ENCODE data around the gene CHTF18. TPM values are rescaled to one million over a fixed set of nuclear protein-coding genes. Genes with fewer than 3 reads are reported as not detected.

Gene CHTF18
- total and polyA plus RNA-seq, 8 donors: 5.4 to 61.6 (median 8.0) TPM

DNA sequence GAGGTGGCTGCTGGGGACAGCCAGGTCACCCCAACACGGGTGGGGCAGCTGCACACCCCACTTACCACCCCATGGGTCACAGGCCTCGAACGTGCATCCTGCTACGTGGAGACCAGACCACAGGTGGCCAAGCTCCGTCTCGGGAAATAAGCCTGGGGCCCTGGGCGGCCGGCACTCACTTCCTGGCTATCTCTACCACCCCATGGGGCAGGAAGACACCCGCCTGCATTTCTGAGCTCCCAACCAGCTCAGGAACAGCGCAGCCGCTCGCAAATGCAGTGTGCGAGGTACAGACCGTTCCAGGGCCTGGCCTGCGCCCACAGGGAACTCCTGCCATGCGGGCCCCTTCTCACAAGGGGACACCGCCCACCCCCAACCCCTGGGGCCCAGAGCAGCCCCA lies 17.1 kb downstream of the CHTF18 start:
- H3K9me3 ChIP-seq: no peaks in the 10 kb centered on the region
- DNase-seq (peak in 1 of 6 donors; percentile 18), FAIRE-seq (no peak), ATAC-seq (no peak)
- H3K27ac ChIP-seq: no peak overlapping the region
- no peak overlapping the region for H3K4me3 ChIP-seq
- TF ChIP-seq, protein P1, sequence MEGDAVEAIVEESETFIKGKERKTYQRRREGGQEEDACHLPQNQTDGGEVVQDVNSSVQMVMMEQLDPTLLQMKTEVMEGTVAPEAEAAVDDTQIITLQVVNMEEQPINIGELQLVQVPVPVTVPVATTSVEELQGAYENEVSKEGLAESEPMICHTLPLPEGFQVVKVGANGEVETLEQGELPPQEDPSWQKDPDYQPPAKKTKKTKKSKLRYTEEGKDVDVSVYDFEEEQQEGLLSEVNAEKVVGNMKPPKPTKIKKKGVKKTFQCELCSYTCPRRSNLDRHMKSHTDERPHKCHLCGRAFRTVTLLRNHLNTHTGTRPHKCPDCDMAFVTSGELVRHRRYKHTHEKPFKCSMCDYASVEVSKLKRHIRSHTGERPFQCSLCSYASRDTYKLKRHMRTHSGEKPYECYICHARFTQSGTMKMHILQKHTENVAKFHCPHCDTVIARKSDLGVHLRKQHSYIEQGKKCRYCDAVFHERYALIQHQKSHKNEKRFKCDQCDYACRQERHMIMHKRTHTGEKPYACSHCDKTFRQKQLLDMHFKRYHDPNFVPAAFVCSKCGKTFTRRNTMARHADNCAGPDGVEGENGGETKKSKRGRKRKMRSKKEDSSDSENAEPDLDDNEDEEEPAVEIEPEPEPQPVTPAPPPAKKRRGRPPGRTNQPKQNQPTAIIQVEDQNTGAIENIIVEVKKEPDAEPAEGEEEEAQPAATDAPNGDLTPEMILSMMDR (IDR thresholded peaks at IDR 0.05): no peak
- H3K4me1 ChIP-seq: peaks cover 0 to 7% (median 0%) of the 10 kb centered on the region in 3 donors
- 72 to 86% methylated on average over 17 of the region's 17 CpGs for WGBS, 2 donors
- peaks cover 0 to 11% (median 0%) of the 10 kb centered on the region in 4 donors for H3K27me3 ChIP-seq
- H3K36me3 ChIP-seq: no peaks in the 10 kb centered on the region
- intact Hi-C loops (cut with DNase I): no loop called here

DNA sequence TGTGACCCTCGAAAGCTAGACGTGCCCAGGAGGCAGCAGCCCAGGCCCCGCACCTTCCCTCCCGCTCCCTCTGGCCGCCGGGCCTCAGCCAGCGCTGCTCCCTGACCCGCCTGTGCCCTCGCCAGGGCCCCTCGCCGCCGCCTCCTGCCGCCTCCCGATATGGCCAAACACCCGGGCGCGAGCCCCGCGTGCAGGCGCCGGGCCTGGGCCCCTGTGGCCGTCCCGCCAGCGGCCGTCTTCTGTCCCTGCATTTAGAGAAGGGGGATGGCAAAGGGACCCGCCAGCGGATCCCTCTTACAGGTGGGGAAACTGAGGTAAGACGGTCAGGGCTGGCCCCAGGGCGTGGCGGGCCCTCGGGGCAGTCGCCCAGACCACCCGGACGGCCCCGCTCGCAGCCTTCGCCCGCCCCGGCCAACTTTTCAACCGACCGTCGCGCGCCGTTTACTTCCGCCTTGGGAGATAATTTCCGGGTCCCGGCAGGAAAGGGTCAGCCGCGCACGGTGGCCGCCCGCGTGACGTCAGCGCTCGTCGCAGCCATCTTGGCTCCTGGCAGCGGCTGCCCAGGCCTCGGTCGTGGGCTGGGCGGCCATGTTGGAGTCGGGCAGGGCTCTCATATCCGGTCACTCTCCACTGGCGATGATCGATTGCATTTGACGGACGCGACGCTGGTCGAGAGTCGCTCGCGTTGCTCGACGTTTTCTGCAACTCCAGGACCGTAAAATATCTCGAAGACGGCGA lies 19.1 kb downstream of the CHTF18 start:
- ATAC-seq: peak; percentile 98 to 99 (median 99)
- H3K27ac ChIP-seq: peak overlapping the region; percentile 64 to 87 (median 86)
- intact Hi-C loops (cut with DNase I): no loop called here
- H3K9me3 ChIP-seq: no peaks in the 10 kb centered on the region
- no peak for FAIRE-seq
- peaks cover 0 to 5% (median 0%) of the 10 kb centered on the region in 4 donors for H3K27me3 ChIP-seq
- peak overlapping the region; percentile 55 to 90 (median 72) for H3K4me3 ChIP-seq
- WGBS, 2 donors: 5 to 7% methylated on average over 80 of the region's 80 CpGs
- TF ChIP-seq, protein P1 (IDR thresholded peaks at IDR 0.05): no peak
- no peaks in the 10 kb centered on the region for H3K36me3 ChIP-seq
- peak; percentile 90 to 97 (median 94) for DNase-seq
- H3K4me1 ChIP-seq: peaks cover 0 to 7% (median 0%) of the 10 kb centered on the region in 3 donors

DNA sequence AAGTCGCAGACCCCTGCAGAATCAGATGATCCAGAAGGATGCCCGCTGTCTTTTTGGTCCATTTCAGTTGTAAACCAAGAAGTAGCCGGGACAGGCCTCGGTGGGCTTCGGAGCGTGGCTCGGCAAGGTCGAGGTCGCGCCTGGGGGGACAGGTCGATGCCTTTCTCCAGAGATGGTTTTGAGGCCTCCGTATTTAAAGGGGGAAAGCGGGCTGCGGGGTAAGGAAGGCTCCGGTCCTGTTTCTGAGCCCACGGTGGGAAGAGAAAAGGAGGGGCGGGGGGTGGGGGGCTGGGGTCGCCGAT lies 19.6 kb downstream of the CHTF18 start:
- Histone ChIP-seq H3K4me3 (peak overlapping the region; percentile 55 to 90 (median 72)), H3K36me3 (no peaks in the 10 kb centered on the region), H3K27ac (no peak overlapping the region), H3K27me3 (peaks cover 0 to 6% (median under 1%) of the 10 kb centered on the region in 4 donors), H3K9me3 (no peaks in the 10 kb centered on the region), H3K4me1 (peaks cover 0 to 7% (median 0%) of the 10 kb centered on the region in 3 donors)
- ATAC-seq: no peak
- FAIRE-seq: no peak
- intact Hi-C loops (cut with DNase I): no loop called here
- TF ChIP-seq, protein P1 (IDR thresholded peaks at IDR 0.05): no peak
- no peak for DNase-seq
- WGBS, 2 donors: 19 to 26% methylated on average over 19 of the region's 19 CpGs

DNA sequence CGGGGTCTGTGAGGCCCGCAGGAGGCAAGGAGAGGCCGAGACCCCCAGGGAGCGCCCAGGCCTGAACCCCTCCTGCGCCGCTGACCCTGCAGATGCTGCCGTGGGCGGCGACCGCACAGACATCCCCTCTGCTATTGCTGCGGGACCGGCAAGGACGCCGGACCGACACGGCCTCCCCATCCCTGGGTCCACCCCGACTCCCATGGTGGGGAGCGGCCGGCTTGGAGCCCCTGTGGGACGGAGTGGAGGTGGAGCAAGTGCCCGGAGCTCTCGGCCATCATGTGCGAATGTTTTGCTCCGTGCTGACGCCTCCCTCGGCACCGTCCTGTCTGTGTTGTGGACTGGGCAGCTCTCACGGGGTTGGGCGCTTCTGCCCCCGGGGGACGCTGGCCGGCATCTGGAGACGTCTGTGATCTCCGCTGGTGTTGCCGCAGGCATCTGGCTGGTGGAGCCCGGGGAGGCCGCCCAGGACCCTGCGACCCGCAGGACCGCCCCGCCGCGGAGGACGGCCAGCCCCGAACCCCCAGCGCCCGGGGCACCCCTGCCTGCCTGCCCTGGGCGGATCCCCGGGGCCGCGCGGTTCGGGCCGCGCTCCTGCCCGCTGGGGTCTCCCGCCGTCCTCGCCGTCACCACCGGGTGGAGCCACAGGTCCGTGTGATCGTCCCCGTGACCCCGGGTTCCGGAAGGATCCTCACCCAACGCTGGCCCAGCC lies 24.9 kb downstream of the CHTF18 start:
- DNase-seq: peak in 2 of 6 donors; percentile 73 to 74
- Histone ChIP-seq H3K36me3 (no peaks in the 10 kb centered on the region), H3K4me1 (peaks cover 0 to 2% (median 0%) of the 10 kb centered on the region in 3 donors), H3K27ac (no peak overlapping the region), H3K9me3 (no peaks in the 10 kb centered on the region), H3K4me3 (peak overlapping the region in 1 of 4 donors; percentile 15), H3K27me3 (peaks cover 0 to 22% (median 2%) of the 10 kb centered on the region in 4 donors)
- ATAC-seq: peak; percentile 46 to 88 (median 75)
- intact Hi-C loops (cut with DNase I): loop anchor here in 1 of 3 donors (2.0 to 10.0 kb wide), 2 partner anchors 243 to 381 kb away; no protein-coding TSS in a partner anchor
- FAIRE-seq: no peak
- TF ChIP-seq, protein P1 (IDR thresholded peaks at IDR 0.05): peak in 3 of 4 donors; percentile 44 to 48 (median 45)
- WGBS, 2 donors: 8 to 9% methylated on average over 61 to 67 of the region's 67 CpGs
